GM19395 (cell line): ENCODE data around the gene LRRC1.

Source experiments
- ATAC-seq: cut with Tn5 transposase; IDR thresholded peaks from one replicate; pipeline ENCODE4 v1.9.1; 2021; ENCODE audit warnings: mild to moderate bottlenecking, moderate library complexity; ENCODE audit not compliant: unreplicated experiment

Gene LRRC1

GRCh38 chr6:53877151-53877550, 82.3 kb downstream of the LRRC1 start:
- no peak for ATAC-seq

DNA sequence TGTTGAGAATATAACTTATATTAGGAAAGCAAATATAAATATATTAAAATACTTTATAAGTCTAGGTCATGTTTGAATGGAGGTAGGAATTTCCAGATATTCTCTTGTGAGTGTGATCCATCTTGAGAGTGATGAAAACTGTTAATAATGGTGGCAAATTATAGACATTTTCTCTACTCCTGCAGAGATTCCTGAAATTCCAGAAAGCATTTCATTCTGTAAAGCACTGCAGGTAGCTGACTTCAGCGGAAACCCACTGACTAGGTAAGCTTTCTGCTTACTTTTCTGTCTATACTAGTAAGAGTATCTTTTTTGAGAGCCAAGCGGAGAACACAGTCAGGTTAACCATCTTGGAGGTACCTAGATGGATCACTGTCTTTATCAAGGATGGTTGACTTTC, 84.0 kb downstream of the LRRC1 start:
- no peak for ATAC-seq

DNA sequence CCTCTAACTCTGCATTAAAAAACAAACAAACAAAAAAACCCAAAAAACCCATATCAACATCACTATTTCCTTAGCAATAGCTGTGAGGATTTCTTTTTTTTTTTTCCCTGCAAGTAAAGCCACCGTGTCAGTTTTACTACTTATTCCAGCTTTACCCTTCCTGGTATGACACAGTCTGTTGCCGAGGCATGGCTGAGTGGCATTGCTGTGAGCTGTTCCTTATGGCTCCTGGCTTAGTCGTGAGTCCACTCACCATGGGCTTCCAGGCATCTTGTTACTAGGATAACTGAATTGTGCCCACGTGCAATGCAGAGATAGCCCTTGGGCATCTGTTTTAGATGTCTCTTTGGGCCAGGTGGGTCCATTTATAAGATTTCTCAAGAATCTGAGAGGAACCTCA, 84.8 kb downstream of the LRRC1 start:
- ATAC-seq, result no peak

DNA sequence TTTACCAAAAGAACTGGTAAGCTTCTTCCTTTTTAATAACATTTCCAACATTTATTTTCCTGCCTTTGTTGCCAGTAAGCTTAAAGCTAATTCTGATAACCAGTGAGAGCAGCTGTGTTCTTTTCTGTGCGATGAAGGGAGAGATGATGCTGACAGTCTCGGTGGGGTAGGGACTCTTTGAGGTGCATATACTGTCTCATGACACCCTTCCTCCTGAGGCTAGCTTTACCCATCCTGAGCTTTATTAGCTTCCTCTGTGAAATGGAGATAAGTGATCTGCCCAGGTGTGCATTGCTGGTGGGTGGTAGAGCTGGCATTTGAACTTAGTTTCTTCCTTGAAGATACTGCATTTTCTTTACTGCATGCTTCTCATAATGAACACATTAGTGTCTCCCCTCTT, 92.5 kb downstream of the LRRC1 start:
- no peak for ATAC-seq

- no peak for ATAC-seq
These were observed 94.1 kb downstream of the LRRC1 start for GRCh38 chr6:53888931-53889330.

GRCh38 chr6:53889365-53889764, 94.6 kb downstream of the LRRC1 start:
- ATAC-seq, result no peak

DNA sequence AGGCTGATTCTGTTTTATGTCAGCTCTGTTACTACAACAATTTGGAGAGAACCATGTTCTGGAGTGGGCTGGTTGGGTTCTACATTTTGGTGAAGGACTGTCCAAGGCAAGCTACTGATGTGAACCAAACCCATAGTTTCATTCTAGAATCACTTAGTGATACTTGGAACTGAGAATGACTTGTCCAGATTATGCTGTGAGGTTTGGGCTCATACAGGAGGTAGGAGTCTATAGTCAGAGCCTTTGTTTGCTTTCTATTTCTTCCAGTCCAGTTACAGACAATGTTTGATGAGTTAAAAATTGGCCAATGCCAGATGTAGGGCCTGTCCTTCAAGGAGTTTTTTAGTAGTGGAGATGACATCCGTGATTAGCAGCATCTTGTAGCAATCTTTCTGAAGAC, 97.9 kb downstream of the LRRC1 start:
- peak; percentile 85 for ATAC-seq

DNA sequence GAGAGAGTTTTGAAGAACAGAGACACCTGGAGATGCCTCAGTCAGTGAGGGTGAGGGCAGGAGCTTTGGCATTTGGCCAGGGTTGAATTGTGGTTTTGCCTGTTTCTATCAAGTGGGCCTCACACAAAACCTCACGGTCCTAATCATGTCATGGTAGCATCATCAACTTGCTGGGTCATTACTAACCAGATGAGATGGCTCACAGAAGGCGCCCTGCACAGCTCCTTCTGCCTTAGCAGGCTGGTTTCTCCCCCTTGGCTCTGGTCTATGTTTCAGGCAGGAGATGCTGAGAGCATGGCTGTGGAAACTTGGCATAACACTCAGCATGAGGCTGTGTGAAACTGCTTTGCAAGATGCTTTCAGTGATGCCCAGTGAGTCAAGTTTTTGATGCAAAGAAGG, 99.3 kb downstream of the LRRC1 start:
- peak; percentile 65 for ATAC-seq

GRCh38 chr6:53896196-53896595, 101.4 kb downstream of the LRRC1 start:
- ATAC-seq, result no peak

DNA sequence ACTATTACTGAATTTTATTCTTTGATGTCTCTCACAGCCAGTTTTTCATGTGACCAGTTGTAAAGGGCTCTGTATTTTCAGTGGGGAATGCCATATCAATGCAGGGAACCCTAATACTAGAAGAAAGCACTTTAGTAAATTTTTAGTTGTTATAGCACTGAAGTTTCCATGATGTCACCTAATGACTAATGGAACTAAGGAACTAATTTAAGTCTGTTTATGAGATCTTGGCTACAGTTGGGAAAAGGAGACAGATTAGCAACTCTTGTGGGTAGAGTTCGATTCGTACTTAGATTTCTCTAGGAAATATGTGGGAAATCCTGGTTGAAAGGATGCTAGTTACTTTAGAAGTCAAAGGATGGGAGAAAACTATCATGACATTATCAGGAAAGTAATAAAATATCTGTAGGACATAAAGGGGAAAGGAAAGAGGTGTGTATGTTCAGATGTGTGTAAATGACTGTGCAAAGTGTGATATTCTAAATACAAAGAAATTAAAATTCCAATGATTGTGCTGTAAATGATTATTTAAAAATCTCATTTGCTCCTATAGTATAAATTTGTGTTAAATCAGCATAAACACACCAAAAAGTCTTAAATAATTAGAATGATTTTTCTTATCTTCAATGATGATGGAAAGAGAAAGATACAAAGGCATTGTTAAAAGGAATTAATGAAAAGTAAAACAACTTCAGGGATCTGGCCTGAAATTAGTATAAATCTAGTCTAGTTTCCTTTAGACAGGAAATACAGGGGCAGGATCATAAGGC, 103.4 kb downstream of the LRRC1 start:
- ATAC-seq, result no peak

- ATAC-seq, result no peak
These were observed 104.7 kb downstream of the LRRC1 start for GRCh38 chr6:53899512-53899911.

GRCh38 chr6:53903357-53903756, 108.6 kb downstream of the LRRC1 start:
- no peak for ATAC-seq

DNA sequence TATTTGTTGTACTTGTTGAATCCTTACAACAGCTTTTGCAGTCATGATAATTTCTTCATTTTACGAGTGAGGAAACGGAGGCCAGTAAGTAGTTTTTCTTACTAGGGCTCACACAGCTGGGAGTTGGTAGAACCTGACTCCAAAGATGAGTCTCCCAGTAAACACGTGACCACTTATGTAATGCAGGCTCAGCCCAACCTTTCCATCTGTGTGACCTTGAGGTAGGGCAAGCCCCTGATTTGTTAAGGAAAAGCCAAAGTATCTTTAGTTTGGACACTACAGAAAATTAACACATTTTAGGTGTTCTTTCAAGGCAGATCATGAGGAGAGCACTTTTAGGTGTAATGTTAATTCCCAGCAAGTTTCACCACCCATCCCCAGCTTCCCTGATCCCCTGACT, 111.3 kb downstream of the LRRC1 start:
- no peak for ATAC-seq

DNA sequence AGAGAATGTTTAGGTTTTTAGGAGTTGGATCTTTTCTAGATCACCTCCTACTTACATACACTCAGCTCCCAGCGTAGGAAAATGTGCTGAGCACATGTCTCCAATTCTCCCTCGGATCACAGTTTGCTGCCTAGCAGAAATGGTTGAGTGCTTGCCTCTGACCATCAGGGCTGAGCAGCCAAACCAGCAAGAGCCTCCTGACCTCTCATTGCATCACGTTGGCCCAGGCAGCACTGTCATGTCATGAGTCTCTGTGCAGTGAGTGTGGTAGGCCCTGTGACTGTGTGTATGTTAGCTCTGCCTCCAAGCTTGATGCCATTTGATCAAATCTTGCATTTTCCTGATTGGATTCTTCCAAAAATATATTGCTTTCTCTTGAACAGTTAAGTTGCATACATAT, 112.0 kb downstream of the LRRC1 start:
- no peak for ATAC-seq

DNA sequence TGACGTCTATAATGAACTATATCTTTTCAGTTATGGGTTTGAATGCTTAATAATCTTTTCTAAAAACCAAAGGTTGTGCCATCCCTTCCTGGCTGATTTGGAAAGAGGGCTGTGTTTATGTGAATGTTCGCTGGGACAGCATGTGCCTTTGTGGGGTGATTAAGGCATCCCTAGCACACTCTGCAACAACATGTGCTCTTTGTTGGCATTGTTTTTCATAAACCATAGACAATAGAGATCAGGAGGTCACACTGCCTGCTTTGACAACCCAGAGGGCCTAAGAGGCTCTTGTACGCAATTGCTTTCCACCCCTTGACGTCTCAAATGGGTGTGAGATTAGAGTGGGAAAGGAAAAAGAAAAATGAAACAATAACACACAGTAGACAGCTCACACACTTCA, 116.0 kb downstream of the LRRC1 start:
- ATAC-seq, result no peak

GRCh38 chr6:53912661-53913060, 117.9 kb downstream of the LRRC1 start:
- no peak for ATAC-seq

- no peak for ATAC-seq
These were observed 118.5 kb downstream of the LRRC1 start for GRCh38 chr6:53913286-53913685.

- ATAC-seq, result no peak
These were observed 120.4 kb downstream of the LRRC1 start for GRCh38 chr6:53915026-53915691.

DNA sequence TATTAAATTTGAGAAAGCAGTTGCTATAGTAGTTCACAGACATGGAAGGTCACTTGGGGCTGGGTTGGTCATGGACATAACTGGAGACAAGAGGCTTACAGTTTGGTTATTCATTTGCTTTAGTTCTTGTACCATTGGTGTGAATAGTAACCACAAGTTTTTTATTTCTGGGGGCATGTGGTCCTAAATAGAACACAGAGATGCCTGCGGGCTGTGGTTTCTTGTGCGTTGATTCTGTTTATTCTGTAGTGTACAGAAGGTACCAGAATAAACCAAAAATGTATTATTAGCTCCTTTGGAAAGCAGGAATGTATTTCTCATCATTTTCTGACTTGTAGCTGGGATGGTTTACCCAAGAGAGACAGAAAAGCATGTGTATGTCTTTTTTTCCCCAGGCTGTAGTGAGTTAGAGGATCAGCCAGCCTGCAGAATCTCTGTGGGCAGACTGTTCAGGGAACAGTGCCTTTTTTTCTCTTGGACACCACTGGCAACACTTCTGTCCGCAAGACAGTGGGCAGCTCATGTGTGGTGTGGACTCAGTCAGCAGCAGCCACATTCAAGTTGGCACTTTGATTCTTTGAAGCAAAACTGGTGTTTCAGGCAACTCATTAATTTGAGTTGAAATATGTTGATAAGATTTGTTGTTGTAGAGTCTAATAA, 122.1 kb downstream of the LRRC1 start:
- peak; percentile 75 for ATAC-seq

DNA sequence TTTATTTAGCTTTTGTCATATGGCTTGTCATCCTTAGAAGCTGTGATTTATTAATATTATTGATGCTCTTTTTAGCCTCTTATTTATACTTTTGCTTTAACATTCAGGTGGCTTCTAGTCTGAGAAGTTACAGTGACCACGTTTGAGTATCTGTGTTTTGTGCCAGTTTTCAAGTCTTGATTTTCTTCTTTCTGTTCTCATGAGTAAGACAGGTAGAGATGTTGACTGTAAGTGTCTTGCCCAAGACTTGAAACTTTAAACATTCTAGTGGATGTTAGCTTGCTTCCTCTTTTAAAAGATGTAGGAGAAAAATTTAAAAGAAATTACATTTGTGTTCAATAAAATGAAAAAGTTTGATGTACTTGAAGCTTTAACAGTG, 122.6 kb downstream of the LRRC1 start:
- peak; percentile 54 for ATAC-seq

GRCh38 chr6:53918854-53919510, 124.2 kb downstream of the LRRC1 start:
- no peak for ATAC-seq
